Smooth muscle cell (in vitro differentiated cells): ENCODE data around the gene SURF4. TPM values are rescaled to one million over a fixed set of nuclear protein-coding genes. Genes with fewer than 3 reads are reported as not detected.
"Not testable (repeated sequence)": the region's sequence is repeated elsewhere in the genome, so short reads cannot be mapped to it uniquely, and the experiment has no call there.

Experiments used
- DNase-seq: peaks from one replicate; lab custom pipeline; 2025; ENCODE audit not compliant: unreplicated experiment; lab: John Stamatoyannopoulos, UW
- H2AFZ ChIP-seq: fragments of 200-600 bp; sonication (generic); 2 replicates; pipeline ENCODE4 v1.6.0; 2016; ENCODE audit warnings: antibody characterized with exemption, low read depth, mild to moderate bottlenecking
- H3F3A ChIP-seq: fragments of 200-600 bp; sonication (generic); 2 replicates; pipeline ENCODE4 v1.6.0; 2017; ENCODE audit warnings: antibody characterized with exemption, low read depth
- H3K27ac ChIP-seq: fragments of 200-600 bp; sonication (generic); 2 replicates; pipeline ENCODE4 v1.5.1; 2016; ENCODE audit warnings: low read depth, mild to moderate bottlenecking
- H3K27me3 ChIP-seq: fragments of 200-600 bp; sonication (generic); 2 replicates; pipeline ENCODE4 v1.6.1; 2016; ENCODE audit warnings: low read depth, mild to moderate bottlenecking
- H3K36me3 ChIP-seq: fragments of 200-600 bp; sonication (generic); 2 replicates; pipeline ENCODE4 v1.5.1; 2016; ENCODE audit warnings: low read depth
- H3K4me1 ChIP-seq: fragments of 200-600 bp; sonication (generic); 2 replicates; pipeline ENCODE4 v1.5.1; 2016; ENCODE audit warnings: low read depth
- H3K4me2 ChIP-seq: fragments of 200-600 bp; sonication (generic); 2 replicates; pipeline ENCODE4 v1.6.0; 2016; ENCODE audit warnings: mild to moderate bottlenecking
- H3K4me3 ChIP-seq: fragments of 200-600 bp; sonication (generic); 2 replicates; pipeline ENCODE4 v1.5.1; 2016; ENCODE audit warnings: mild to moderate bottlenecking
- H3K79me2 ChIP-seq: fragments of 200-600 bp; sonication (generic); 2 replicates; pipeline ENCODE4 v1.6.0; 2016; ENCODE audit warnings: low read depth, mild to moderate bottlenecking
- H3K9ac ChIP-seq: fragments of 200-600 bp; sonication (generic); 2 replicates; pipeline ENCODE4 v1.6.0; 2016; ENCODE audit warnings: low read depth
- H3K9me3 ChIP-seq: fragments of 200-600 bp; sonication (generic); replicated peaks from 2 replicates; pipeline ENCODE4 v1.5.1; 2016; ENCODE audit warnings: low read depth
- H4K20me1 ChIP-seq: fragments of 200-600 bp; sonication (generic); 2 replicates; pipeline ENCODE4 v1.6.0; 2016; ENCODE audit warnings: low read depth
- WGBS: methylation state at CpG from one replicate; pipeline ENCODE4 v1.1.7; 2016; ENCODE audit warnings: low lambda C conversion rate; 5-methylcytosine and 5-hydroxymethylcytosine counted together
- polyA plus RNA-seq: library from polyadenylated mRNA; unstranded; fragments of >200 nt; fragmentation: Nextera tagmentation; extraction: Ambion mirVana; gene quantifications from 2 replicates; pipeline ENCODE4 v1.2.1, GENCODE V29; 2016
- small RNA-seq: library from RNA; depleted of rRNA; stranded (forward); fragments of <200 nt; gene quantifications from one replicate; pipeline ENCODE3, GENCODE V24; 2014
- total RNA-seq: library from RNA; depleted of rRNA; stranded (reverse); fragments of >200 nt; gene quantifications from 2 replicates; pipeline ENCODE4 v1.2.3, GENCODE V29; 2014
- TF ChIP-seq, protein P1 (sequence below): fragments of 200-600 bp; sonication (generic); IDR thresholded peaks from 2 replicates; pipeline ENCODE4 v1.5.1; 2017; ENCODE audit warnings: borderline replicate concordance, mild to moderate bottlenecking, antibody characterized with exemption; ENCODE audit not compliant: insufficient read depth, poor library complexity, severe bottlenecking

The SURF4 gene
- total and polyA plus RNA-seq, 2 experiments from 2014 or later: 353 to 396 TPM

DNA sequence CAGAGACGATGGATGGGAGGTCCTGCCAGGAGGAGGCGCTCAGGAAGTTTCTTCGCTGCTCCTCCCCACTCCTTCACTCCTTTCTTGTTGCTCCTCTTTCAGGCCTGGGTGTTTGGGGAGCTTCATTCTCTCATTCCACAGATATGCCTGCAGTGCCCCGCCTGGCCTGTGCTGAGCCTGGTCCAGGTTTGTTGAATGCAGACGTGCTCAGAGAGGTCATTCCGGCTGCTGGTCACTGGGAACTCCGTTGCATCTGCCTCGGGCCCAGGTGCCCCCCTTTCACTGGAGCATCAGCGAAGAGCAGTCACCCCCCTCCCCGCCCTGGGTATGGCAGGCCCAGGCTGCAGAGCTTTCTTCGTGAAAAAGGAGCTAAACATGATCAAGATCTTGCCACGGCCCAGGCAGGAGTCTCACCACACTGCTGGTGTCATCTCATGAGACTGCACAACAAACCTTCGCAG lies 55.4 kb downstream of the SURF4 start:
- no peak overlapping the region for H3K4me2 ChIP-seq
- no peak overlapping the region for H2AFZ ChIP-seq
- H3K9ac ChIP-seq: no peak overlapping the region
- TF ChIP-seq, protein P1, sequence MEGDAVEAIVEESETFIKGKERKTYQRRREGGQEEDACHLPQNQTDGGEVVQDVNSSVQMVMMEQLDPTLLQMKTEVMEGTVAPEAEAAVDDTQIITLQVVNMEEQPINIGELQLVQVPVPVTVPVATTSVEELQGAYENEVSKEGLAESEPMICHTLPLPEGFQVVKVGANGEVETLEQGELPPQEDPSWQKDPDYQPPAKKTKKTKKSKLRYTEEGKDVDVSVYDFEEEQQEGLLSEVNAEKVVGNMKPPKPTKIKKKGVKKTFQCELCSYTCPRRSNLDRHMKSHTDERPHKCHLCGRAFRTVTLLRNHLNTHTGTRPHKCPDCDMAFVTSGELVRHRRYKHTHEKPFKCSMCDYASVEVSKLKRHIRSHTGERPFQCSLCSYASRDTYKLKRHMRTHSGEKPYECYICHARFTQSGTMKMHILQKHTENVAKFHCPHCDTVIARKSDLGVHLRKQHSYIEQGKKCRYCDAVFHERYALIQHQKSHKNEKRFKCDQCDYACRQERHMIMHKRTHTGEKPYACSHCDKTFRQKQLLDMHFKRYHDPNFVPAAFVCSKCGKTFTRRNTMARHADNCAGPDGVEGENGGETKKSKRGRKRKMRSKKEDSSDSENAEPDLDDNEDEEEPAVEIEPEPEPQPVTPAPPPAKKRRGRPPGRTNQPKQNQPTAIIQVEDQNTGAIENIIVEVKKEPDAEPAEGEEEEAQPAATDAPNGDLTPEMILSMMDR: no peak
- WGBS: 86% methylated on average over 13 of the region's 13 CpGs
- no peak overlapping the region for H3K4me3 ChIP-seq
- H3K4me1 ChIP-seq: no peaks in the 10 kb centered on the region
- no peaks in the 10 kb centered on the region for H3F3A ChIP-seq
- no peaks in the 10 kb centered on the region for H3K27me3 ChIP-seq
- no peak overlapping the region for H3K27ac ChIP-seq
- H4K20me1 ChIP-seq: no peaks in the 10 kb centered on the region
- no peaks in the 10 kb centered on the region for H3K79me2 ChIP-seq
- H3K9me3 ChIP-seq: no peaks in the 10 kb centered on the region
- DNase-seq: no peak
- H3K36me3 ChIP-seq: no peaks in the 10 kb centered on the region

- not testable (repeated sequence) for H3K4me2 ChIP-seq
These were observed 58.3 kb downstream of the SURF4 start for GRCh38 chr9:133317551-133317950.

DNA sequence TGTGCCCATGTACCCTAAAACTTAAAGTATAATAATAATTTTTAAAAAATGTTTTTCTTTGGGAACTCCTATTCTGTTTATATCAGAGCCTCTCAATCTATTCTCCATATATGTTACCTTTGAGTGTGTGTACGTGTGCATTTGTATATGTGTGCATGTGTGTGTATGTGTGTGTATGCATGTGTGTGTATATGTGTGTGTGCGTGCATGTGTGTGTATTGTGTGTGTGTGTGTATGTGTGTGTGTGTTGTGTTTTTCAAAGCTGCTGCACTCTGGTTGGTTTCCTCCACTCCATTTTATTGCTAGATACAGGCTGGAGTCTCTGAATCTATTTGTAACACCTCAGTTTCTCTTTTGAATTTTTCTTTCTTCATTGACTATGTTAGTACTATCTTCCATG lies 59.9 kb downstream of the SURF4 start:
- H3K27me3 ChIP-seq: no peaks in the 10 kb centered on the region
- WGBS: 67% methylated on average over 2 of the region's 2 CpGs
- H3K9me3 ChIP-seq: no peaks in the 10 kb centered on the region
- H3K79me2 ChIP-seq: no peaks in the 10 kb centered on the region
- no peak for DNase-seq
- no peak overlapping the region for H3K4me3 ChIP-seq
- no peak overlapping the region for H3K9ac ChIP-seq
- H4K20me1 ChIP-seq: no peaks in the 10 kb centered on the region
- H3K27ac ChIP-seq: no peak overlapping the region
- no peaks in the 10 kb centered on the region for H3K36me3 ChIP-seq
- TF ChIP-seq, protein P1: no peak
- H3F3A ChIP-seq: no peaks in the 10 kb centered on the region
- no peaks in the 10 kb centered on the region for H3K4me1 ChIP-seq
- H2AFZ ChIP-seq: no peak overlapping the region
- no peak overlapping the region for H3K4me2 ChIP-seq

More at GRCh38 chr9:133317551-133317950, 58.3 kb downstream of the SURF4 start:
- not testable (repeated sequence) for H3K9ac ChIP-seq, H3K27me3 ChIP-seq, H3K4me3 ChIP-seq, H4K20me1 ChIP-seq, H3F3A ChIP-seq, H2AFZ ChIP-seq, H3K27ac ChIP-seq, H3K4me1 ChIP-seq, H3K36me3 ChIP-seq, DNase-seq, H3K9me3 ChIP-seq, H3K79me2 ChIP-seq
- WGBS: 85% methylated on average over 13 of the region's 13 CpGs

Small RNA genes within 50 kb of the gene (small RNA-seq; reads per million reads assigned to genes)
- gene RF00019: not detected
- not detected for gene SNORD24
- not detected for gene SNORD36A
- not detected for gene SNORD36B
- not detected for gene SNORD36C

Other genes starting within 250 kb of the SURF4 start
- 8.2 and 11.3 TPM in 2 replicates for gene GBGT1, start 212.1 kb downstream of the SURF4 start, total RNA-seq
- 4.5 and 6.7 TPM in 2 replicates for gene GBGT1, start 212.1 kb downstream of the SURF4 start, polyA plus RNA-seq
- gene OBP2B, start 166.8 kb downstream of the SURF4 start, total RNA-seq: not detected in 2 replicates
- not detected in 2 replicates for gene OBP2B, start 166.8 kb downstream of the SURF4 start, polyA plus RNA-seq
- 0.67 and 1.0 TPM in 2 replicates for gene ABO, start 100.9 kb downstream of the SURF4 start, total RNA-seq
- 0.37 and 2.1 TPM in 2 replicates for gene ABO, start 100.9 kb downstream of the SURF4 start, polyA plus RNA-seq
- 8.1 and 11.7 TPM in 2 replicates for gene SURF6, start 39.9 kb downstream of the SURF4 start, total RNA-seq
- gene SURF6, start 39.9 kb downstream of the SURF4 start, polyA plus RNA-seq: 16.5 and 17.8 TPM in 2 replicates
- 8.3 and 9.0 TPM in 2 replicates for gene MED22, start 27.9 kb downstream of the SURF4 start, total RNA-seq
- 15.8 and 17.9 TPM in 2 replicates for gene MED22, start 27.9 kb downstream of the SURF4 start, polyA plus RNA-seq
- 1,134 and 1,254 TPM in 2 replicates for gene RPL7A, start 27.8 kb downstream of the SURF4 start, total RNA-seq
- gene RPL7A, start 27.8 kb downstream of the SURF4 start, polyA plus RNA-seq: 372 and 413 TPM in 2 replicates
- 23.8 and 33.5 TPM in 2 replicates for gene SURF1, start 19.6 kb downstream of the SURF4 start, total RNA-seq
- 57.7 and 60.7 TPM in 2 replicates for gene SURF1, start 19.6 kb downstream of the SURF4 start, polyA plus RNA-seq
- gene SURF2, start 19.5 kb downstream of the SURF4 start, total RNA-seq: 2.8 and 11.4 TPM in 2 replicates
- gene SURF2, start 19.5 kb downstream of the SURF4 start, polyA plus RNA-seq: 21.4 and 28.9 TPM in 2 replicates
- gene STKLD1, start 306 bp upstream of the SURF4 start, total RNA-seq: 2.7 TPM in 1 of 2 replicates, not detected in the other
- gene STKLD1, start 306 bp upstream of the SURF4 start, polyA plus RNA-seq: 0.90 and 0.99 TPM in 2 replicates
- 11.5 and 12.9 TPM in 2 replicates for gene REXO4, start 42.0 kb upstream of the SURF4 start, total RNA-seq
- gene REXO4, start 42.0 kb upstream of the SURF4 start, polyA plus RNA-seq: 18.5 and 21.6 TPM in 2 replicates
- 1.4 and 3.1 TPM in 2 replicates for gene ADAMTS13, start 46.3 kb upstream of the SURF4 start, total RNA-seq
- gene ADAMTS13, start 46.3 kb upstream of the SURF4 start, polyA plus RNA-seq: 3.7 and 6.8 TPM in 2 replicates
- gene CACFD1, start 83.9 kb upstream of the SURF4 start, total RNA-seq: 5.8 and 8.9 TPM in 2 replicates
- 22.8 and 27.1 TPM in 2 replicates for gene CACFD1, start 83.9 kb upstream of the SURF4 start, polyA plus RNA-seq
- 12.7 and 13.8 TPM in 2 replicates for gene SLC2A6, start 103.0 kb upstream of the SURF4 start, total RNA-seq
- gene SLC2A6, start 103.0 kb upstream of the SURF4 start, polyA plus RNA-seq: 21.0 and 28.3 TPM in 2 replicates
- gene MYMK, start 148.9 kb upstream of the SURF4 start, total RNA-seq: not detected in 2 replicates
- gene MYMK, start 148.9 kb upstream of the SURF4 start, polyA plus RNA-seq: not detected in 2 replicates
- 8.1 and 8.9 TPM in 2 replicates for gene ADAMTSL2, start 158.6 kb upstream of the SURF4 start, total RNA-seq
- 8.9 and 10.5 TPM in 2 replicates for gene ADAMTSL2, start 158.6 kb upstream of the SURF4 start, polyA plus RNA-seq
- gene FAM163B, start 233.3 kb upstream of the SURF4 start, total RNA-seq: 0.49 and 8.0 TPM in 2 replicates
- 3.4 and 5.0 TPM in 2 replicates for gene FAM163B, start 233.3 kb upstream of the SURF4 start, polyA plus RNA-seq